Activated B cell treated with CpG ODN at 0.5 μM for 24 hours (primary cell): Measurements from ENCODE around the gene TBCB. TPM values are rescaled to one million over a fixed set of nuclear protein-coding genes. Genes with fewer than 3 reads are reported as not detected.

Experiments
- ATAC-seq: fragments of 200-7000 bp; cut with Tn5 transposase; one replicate; pipeline ENCODE4 v1.10.0; 2021; ENCODE audit warnings: low read depth, mild to moderate bottlenecking, moderate library complexity
- CTCF ChIA-PET: fragments of 350-600 bp; sonication (Branson Sonifier 250); formaldehyde crosslinking; loops from one replicate; lab custom pipeline; 2021; ENCODE audit warnings: antibody characterized with exemption; lab: Charles Lee
- POLR2A ChIA-PET: fragments of 350-600 bp; sonication (Branson Sonifier 250); formaldehyde crosslinking; loops from one replicate; lab custom pipeline; 2021; ENCODE audit warnings: antibody characterized with exemption; lab: Charles Lee
- DNase-seq: peaks from one replicate; pipeline ENCODE4 v3.0.0; 2022
- H3K27ac Mint-ChIP-seq: one replicate; pipeline ENCODE4 v1.8.0; 2020; ENCODE audit warnings: mixed read lengths
- H3K27me3 Mint-ChIP-seq: one replicate; pipeline ENCODE4 v1.8.0; 2021; ENCODE audit warnings: mixed read lengths
- H3K36me3 Mint-ChIP-seq: one replicate; pipeline ENCODE4 v1.8.0; 2021; ENCODE audit warnings: low read depth, mixed read lengths
- H3K4me1 Mint-ChIP-seq: one replicate; pipeline ENCODE4 v1.8.0; 2021; ENCODE audit warnings: mixed read lengths
- H3K4me3 Mint-ChIP-seq: one replicate; pipeline ENCODE4 v1.8.0; 2020; ENCODE audit warnings: mild to moderate bottlenecking, mixed read lengths
- H3K9me3 Mint-ChIP-seq: one replicate; pipeline ENCODE4 v1.8.0; 2020; ENCODE audit warnings: mixed read lengths
- intact Hi-C: fragments of 100-400 bp; cut with micrococcal nuclease; formaldehyde crosslinking; loops from one replicate; pipeline ENCODE4 v1.15.1; 2024
- total RNA-seq: library from RNA; stranded (reverse); gene quantifications from 2 replicates; pipeline ENCODE4 v1.2.3, GENCODE V29; 2022
- TF ChIP-seq, protein P1 (sequence below): fragments of 200-600 bp; IDR thresholded peaks from one replicate; pipeline ENCODE4 v1.8.0; 2022; ENCODE audit warnings: antibody characterized with exemption, mild to moderate bottlenecking

TBCB gene
- total RNA-seq, 1 donor from 2014 or later = 144 TPM

- H3K27me3 Mint-ChIP-seq = no peaks in the 10 kb centered on the region
- no peaks in the 10 kb centered on the region for H3K36me3 Mint-ChIP-seq
- ATAC-seq (no peak), DNase-seq (no peak)
- intact Hi-C loops = no loop called here
- ChIA-PET POLR2A (no interaction called here), CTCF (no interaction called here)
- H3K4me3 Mint-ChIP-seq = no peak overlapping the region
- TF ChIP-seq, protein P1, sequence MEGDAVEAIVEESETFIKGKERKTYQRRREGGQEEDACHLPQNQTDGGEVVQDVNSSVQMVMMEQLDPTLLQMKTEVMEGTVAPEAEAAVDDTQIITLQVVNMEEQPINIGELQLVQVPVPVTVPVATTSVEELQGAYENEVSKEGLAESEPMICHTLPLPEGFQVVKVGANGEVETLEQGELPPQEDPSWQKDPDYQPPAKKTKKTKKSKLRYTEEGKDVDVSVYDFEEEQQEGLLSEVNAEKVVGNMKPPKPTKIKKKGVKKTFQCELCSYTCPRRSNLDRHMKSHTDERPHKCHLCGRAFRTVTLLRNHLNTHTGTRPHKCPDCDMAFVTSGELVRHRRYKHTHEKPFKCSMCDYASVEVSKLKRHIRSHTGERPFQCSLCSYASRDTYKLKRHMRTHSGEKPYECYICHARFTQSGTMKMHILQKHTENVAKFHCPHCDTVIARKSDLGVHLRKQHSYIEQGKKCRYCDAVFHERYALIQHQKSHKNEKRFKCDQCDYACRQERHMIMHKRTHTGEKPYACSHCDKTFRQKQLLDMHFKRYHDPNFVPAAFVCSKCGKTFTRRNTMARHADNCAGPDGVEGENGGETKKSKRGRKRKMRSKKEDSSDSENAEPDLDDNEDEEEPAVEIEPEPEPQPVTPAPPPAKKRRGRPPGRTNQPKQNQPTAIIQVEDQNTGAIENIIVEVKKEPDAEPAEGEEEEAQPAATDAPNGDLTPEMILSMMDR = no peak
- no peaks in the 10 kb centered on the region for H3K9me3 Mint-ChIP-seq
- H3K27ac Mint-ChIP-seq = no peak overlapping the region
- no peaks in the 10 kb centered on the region for H3K4me1 Mint-ChIP-seq
Measured at GRCh38 chr19:36093687-36094086, 21.6 kb upstream of the TBCB start.

- no peaks in the 10 kb centered on the region for H3K27me3 Mint-ChIP-seq
- POLR2A ChIA-PET = no interaction called here
Measured at GRCh38 chr19:36097036-36097435, 18.2 kb upstream of the TBCB start.

GRCh38 chr19:36099166-36099785 lies 16.0 kb upstream of the TBCB start:
- CTCF ChIA-PET = no interaction called here
- no peak overlapping the region for H3K4me3 Mint-ChIP-seq

More at GRCh38 chr19:36097036-36097435, 18.2 kb upstream of the TBCB start:
- DNase-seq (no peak), ATAC-seq (no peak)
- no peaks in the 10 kb centered on the region for H3K9me3 Mint-ChIP-seq
- no peaks in the 10 kb centered on the region for H3K4me1 Mint-ChIP-seq
- CTCF ChIA-PET = no interaction called here
- TF ChIP-seq, protein P1 = no peak
- no peak overlapping the region for H3K27ac Mint-ChIP-seq
- intact Hi-C loops = no loop called here
- no peak overlapping the region for H3K4me3 Mint-ChIP-seq
- no peaks in the 10 kb centered on the region for H3K36me3 Mint-ChIP-seq

DNA sequence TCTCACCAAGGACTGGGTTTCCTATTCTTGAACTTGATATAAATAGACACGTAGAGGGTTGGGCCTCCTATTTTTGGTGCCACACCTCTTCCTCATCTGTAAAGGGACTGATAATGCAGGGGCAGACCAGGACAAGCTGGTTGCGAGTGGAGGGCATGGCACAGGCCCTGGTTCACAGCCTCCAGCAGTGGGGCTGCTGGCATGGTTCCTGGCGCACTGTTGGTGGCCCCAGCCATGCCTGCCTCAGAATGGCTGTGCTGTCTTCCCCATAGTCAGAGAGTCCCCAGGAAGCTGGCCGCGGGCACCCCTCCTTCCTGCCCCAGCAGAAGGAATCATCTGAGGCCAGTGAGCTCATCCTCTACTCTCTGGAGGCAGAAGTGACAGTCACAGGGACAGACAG lies 14.8 kb upstream of the TBCB start:
- no peaks in the 10 kb centered on the region for H3K4me1 Mint-ChIP-seq
- DNase-seq (no peak), ATAC-seq (no peak)
- H3K9me3 Mint-ChIP-seq = no peaks in the 10 kb centered on the region
- CTCF ChIA-PET = no interaction called here
- no peak overlapping the region for H3K4me3 Mint-ChIP-seq
- no peaks in the 10 kb centered on the region for H3K27me3 Mint-ChIP-seq
- intact Hi-C loops = no loop called here
- TF ChIP-seq, protein P1 = no peak
- no peaks in the 10 kb centered on the region for H3K36me3 Mint-ChIP-seq
- POLR2A ChIA-PET = no interaction called here
- no peak overlapping the region for H3K27ac Mint-ChIP-seq

More at GRCh38 chr19:36099166-36099785, 16.0 kb upstream of the TBCB start:
- Mint-ChIP-seq H3K9me3 (no peaks in the 10 kb centered on the region), H3K4me1 (no peaks in the 10 kb centered on the region), H3K27me3 (no peaks in the 10 kb centered on the region), H3K27ac (no peak overlapping the region), H3K36me3 (no peaks in the 10 kb centered on the region)
- POLR2A ChIA-PET = no interaction called here
- TF ChIP-seq, protein P1 = no peak
- intact Hi-C loops = no loop called here
- DNase-seq (no peak), ATAC-seq (no peak)

GRCh38 chr19:36101550-36102327 lies 13.5 kb upstream of the TBCB start:
- no peak overlapping the region for H3K4me3 Mint-ChIP-seq
- TF ChIP-seq, protein P1 = no peak
- H3K36me3 Mint-ChIP-seq = no peaks in the 10 kb centered on the region
- no peak for ATAC-seq
- no peaks in the 10 kb centered on the region for H3K4me1 Mint-ChIP-seq
- intact Hi-C loops = no loop called here
- H3K27ac Mint-ChIP-seq = no peak overlapping the region
- ChIA-PET CTCF (no interaction called here), POLR2A (no interaction called here)
- no peak for DNase-seq
- no peaks in the 10 kb centered on the region for H3K27me3 Mint-ChIP-seq
- H3K9me3 Mint-ChIP-seq = no peaks in the 10 kb centered on the region
